HG03135 (cell line): ENCODE data around the gene NUFIP2.
"Not testable (repeated sequence)": the region's sequence is repeated elsewhere in the genome, so short reads cannot be mapped to it uniquely, and the experiment has no call there.

Experiments used
- ATAC-seq: cut with Tn5 transposase; IDR thresholded peaks from one replicate; pipeline ENCODE4 v1.9.1; 2021; ENCODE audit warnings: mild to moderate bottlenecking, moderate library complexity; ENCODE audit not compliant: unreplicated experiment

Gene NUFIP2

GRCh38 chr17:29293890-29294579, at the start of gene NUFIP2:
TSS of gene NUFIP2 (minus strand) at chr17:29294148. CDS start at chr17:29294059, 89 bp downstream.
- ATAC-seq, result peak; percentile 82

- ATAC-seq, result no peak
Observed at GRCh38 chr17:29342158-29342765, 48.3 kb upstream of the NUFIP2 start.

- ATAC-seq, result no peak
Observed at GRCh38 chr17:29341726-29342125, 47.8 kb upstream of the NUFIP2 start.

GRCh38 chr17:29339016-29339415, 45.1 kb upstream of the NUFIP2 start:
- ATAC-seq, result not testable (repeated sequence)

- ATAC-seq, result no peak
Observed at GRCh38 chr17:29331708-29332085, 37.7 kb upstream of the NUFIP2 start.

- ATAC-seq, result no peak
Observed at GRCh38 chr17:29331075-29331707, 37.2 kb upstream of the NUFIP2 start.

GRCh38 chr17:29327412-29327811, 33.5 kb upstream of the NUFIP2 start:
- no peak for ATAC-seq

GRCh38 chr17:29326023-29326813, 32.3 kb upstream of the NUFIP2 start:
- no peak for ATAC-seq

- no peak for ATAC-seq
Observed at GRCh38 chr17:29322363-29322762, 28.4 kb upstream of the NUFIP2 start.

- no peak for ATAC-seq
Observed at GRCh38 chr17:29303386-29303785, 9.4 kb upstream of the NUFIP2 start.

GRCh38 chr17:29299031-29299430, 5.1 kb upstream of the NUFIP2 start:
- ATAC-seq, result no peak

GRCh38 chr17:29295420-29295819, 1.5 kb upstream of the NUFIP2 start:
- no peak for ATAC-seq

- no peak for ATAC-seq
Observed at GRCh38 chr17:29294580-29294900, 592 bp upstream of the NUFIP2 start.

GRCh38 chr17:29292992-29293889, 707 bp downstream of the NUFIP2 start:
- ATAC-seq, result no peak

GRCh38 chr17:29292071-29292991, 1.6 kb downstream of the NUFIP2 start:
- ATAC-seq, result no peak

- no peak for ATAC-seq
Observed at GRCh38 chr17:29291163-29291752, 2.7 kb downstream of the NUFIP2 start.

- no peak for ATAC-seq
Observed at GRCh38 chr17:29289852-29290251, 4.1 kb downstream of the NUFIP2 start.

GRCh38 chr17:29283961-29284360, 10.0 kb downstream of the NUFIP2 start:
- ATAC-seq, result no peak

GRCh38 chr17:29283496-29283895, 10.5 kb downstream of the NUFIP2 start:
- no peak for ATAC-seq
